Glomerular visceral epithelial cell (primary cell): ENCODE results near the gene FBXO34.

Experiments used
- DNase-seq: peaks from one replicate; pipeline ENCODE4 v3.0.0-alpha.2; 2016; ENCODE audit errors: extremely low spot score

FBXO34 gene

GRCh38 chr14:55270832-55271571 lies at the start of gene FBXO34:
FBXO34 (plus strand) TSS chr14:55271421; CDS start chr14:55350391, 78,970 bp downstream.
- DNase-seq, result peak; percentile 98

- DNase-seq, result no peak
These were observed 49.3 kb upstream of the FBXO34 start for GRCh38 chr14:55221968-55222367.

- no peak for DNase-seq
These were observed 47.9 kb upstream of the FBXO34 start for GRCh38 chr14:55223364-55223763.

GRCh38 chr14:55228261-55228660 lies 43.0 kb upstream of the FBXO34 start:
- DNase-seq, result no peak

GRCh38 chr14:55233591-55233990 lies 37.6 kb upstream of the FBXO34 start:
- DNase-seq, result no peak

- DNase-seq, result no peak
These were observed 33.1 kb upstream of the FBXO34 start for GRCh38 chr14:55238019-55238680.

GRCh38 chr14:55239320-55239719 lies 31.9 kb upstream of the FBXO34 start:
- no peak for DNase-seq

GRCh38 chr14:55240526-55241178 lies 30.6 kb upstream of the FBXO34 start:
- no peak for DNase-seq

GRCh38 chr14:55241673-55242072 lies 29.5 kb upstream of the FBXO34 start:
- DNase-seq, result no peak

- DNase-seq, result no peak
These were observed 27.8 kb upstream of the FBXO34 start for GRCh38 chr14:55243386-55243785.

- no peak for DNase-seq
These were observed 27.4 kb upstream of the FBXO34 start for GRCh38 chr14:55243813-55244212.

GRCh38 chr14:55245657-55246268 lies 25.5 kb upstream of the FBXO34 start:
- no peak for DNase-seq

- DNase-seq, result no peak
These were observed 22.8 kb upstream of the FBXO34 start for GRCh38 chr14:55248411-55248810.

- peak; percentile 44 for DNase-seq
These were observed 21.8 kb upstream of the FBXO34 start for GRCh38 chr14:55249423-55249822.

- no peak for DNase-seq
These were observed 17.9 kb upstream of the FBXO34 start for GRCh38 chr14:55253276-55253675.

GRCh38 chr14:55254581-55254980 lies 16.6 kb upstream of the FBXO34 start:
- no peak for DNase-seq

GRCh38 chr14:55255979-55256378 lies 15.2 kb upstream of the FBXO34 start:
- DNase-seq, result no peak

GRCh38 chr14:55256586-55256985 lies 14.6 kb upstream of the FBXO34 start:
- DNase-seq, result no peak

- no peak for DNase-seq
These were observed 6.0 kb upstream of the FBXO34 start for GRCh38 chr14:55265197-55265596.

GRCh38 chr14:55267820-55268219 lies 3.4 kb upstream of the FBXO34 start:
- peak; percentile 42 for DNase-seq

- peak; percentile 68 for DNase-seq
These were observed 514 bp downstream of the FBXO34 start for GRCh38 chr14:55271572-55272298.

- DNase-seq, result no peak
These were observed 1.2 kb downstream of the FBXO34 start for GRCh38 chr14:55272387-55272786.
